IMR-90 (cell line): Measurements from ENCODE around the gene PLCG2. TPM values are rescaled to one million over a fixed set of nuclear protein-coding genes. Genes with fewer than 3 reads are reported as not detected.
"Not testable (repeated sequence)": the region's sequence is repeated elsewhere in the genome, so short reads cannot be mapped to it uniquely, and the experiment has no call there.

Experiments used
- ATAC-seq: fragments of 200-7000 bp; cut with Tn5 transposase; 2 replicates; pipeline ENCODE4 v1.9.1; 2020; ENCODE audit warnings: low read depth, mild to moderate bottlenecking, moderate library complexity
- BruUV-seq: library from RNA; stranded (reverse); fragments of 400-500 nt; replicated peaks from 2 replicates; lab custom pipeline; 2021; lab: Mats Ljungman, UMichigan
- CTCF ChIA-PET: fragments of 300-600 bp; formaldehyde crosslinking; extraction: SDS; loops from one replicate; lab custom pipeline; 2021; ENCODE audit warnings: antibody characterized with exemption; lab: Yijun Ruan, JAX
- POLR2A ChIA-PET: fragments of 300-600 bp; sonication (Branson Sonifier 250); formaldehyde crosslinking; loops from one replicate; lab custom pipeline; 2022; ENCODE audit warnings: antibody characterized with exemption; ENCODE audit not compliant: unreplicated experiment; lab: Charles Lee
- DNase-seq: peaks from one replicate; pipeline ENCODE4 v3.0.0; 2013
- H2AFZ ChIP-seq: replicated peaks from 2 replicates; pipeline ENCODE3; 2013; ENCODE audit warnings: low read length, mild to moderate bottlenecking; ENCODE audit not compliant: poor library complexity
- H2AK5ac ChIP-seq: 2 replicates; pipeline ENCODE4 v1.6.1; 2013; ENCODE audit warnings: low read depth, low read length, inconsistent platforms
- H2AK9ac ChIP-seq: replicated peaks from 2 replicates; pipeline ENCODE3; 2013; ENCODE audit warnings: mild to moderate bottlenecking, low read depth, low read length, moderate library complexity; ENCODE audit not compliant: poor library complexity
- H2BK120ac ChIP-seq: 2 replicates; pipeline ENCODE4 v1.6.1; 2013; ENCODE audit warnings: low read depth, low read length, inconsistent platforms
- H2BK15ac ChIP-seq: 3 replicates; pipeline ENCODE4 v1.6.1; 2013; ENCODE audit warnings: low read depth, low read length, inconsistent platforms
- H2BK20ac ChIP-seq: 2 replicates; pipeline ENCODE4 v1.6.1; 2013; ENCODE audit warnings: low read depth, mild to moderate bottlenecking, inconsistent platforms, low read length, moderate library complexity
- H2BK5ac ChIP-seq: 2 replicates; pipeline ENCODE4 v1.6.1; 2013; ENCODE audit warnings: mild to moderate bottlenecking, low read depth, low read length, inconsistent platforms; ENCODE audit not compliant: poor library complexity, severe bottlenecking
- H3K14ac ChIP-seq: replicated peaks from 2 replicates; pipeline ENCODE4 v1.6.1; 2013; ENCODE audit warnings: low read depth, low read length, inconsistent platforms
- H3K18ac ChIP-seq: 2 replicates; pipeline ENCODE4 v1.6.1; 2013; ENCODE audit warnings: low read depth, low read length, control low read depth
- H3K23ac ChIP-seq: 2 replicates; pipeline ENCODE4 v1.6.1; 2013; ENCODE audit warnings: low read depth, low read length, inconsistent platforms
- H3K27ac ChIP-seq: 2 replicates; pipeline ENCODE4 v1.5.1; 2013; ENCODE audit warnings: mild to moderate bottlenecking, control low read depth, low read length; ENCODE audit not compliant: insufficient read depth
- H3K27me3 ChIP-seq: 2 replicates; pipeline ENCODE4 v1.6.1; 2013; ENCODE audit warnings: low read length; ENCODE audit not compliant: control insufficient read depth, insufficient read depth
- H3K36me3 ChIP-seq: 2 replicates; pipeline ENCODE4 v1.6.1; 2013; ENCODE audit warnings: low read length, mixed read lengths; ENCODE audit not compliant: control insufficient read depth, insufficient read depth
- H3K4ac ChIP-seq: 2 replicates; pipeline ENCODE4 v1.6.1; 2013; ENCODE audit warnings: low read depth, low read length, inconsistent platforms
- H3K4me1 ChIP-seq: 2 replicates; pipeline ENCODE4 v1.6.1; 2013; ENCODE audit warnings: low read length, mixed read lengths; ENCODE audit not compliant: control insufficient read depth, insufficient read depth
- H3K4me2 ChIP-seq: 2 replicates; pipeline ENCODE4 v1.6.1; 2013; ENCODE audit warnings: low read depth, mild to moderate bottlenecking, control low read depth, low read length, moderate library complexity
- H3K4me3 ChIP-seq: 2 replicates; pipeline ENCODE4 v1.5.1; 2013; ENCODE audit warnings: low read depth, mild to moderate bottlenecking, control low read depth, low read length, moderate library complexity; ENCODE audit not compliant: insufficient read depth
- H3K56ac ChIP-seq: 2 replicates; pipeline ENCODE4 v1.6.1; 2013; ENCODE audit warnings: low read length, inconsistent platforms; ENCODE audit not compliant: insufficient read depth; ENCODE audit errors: extremely low read depth
- H3K79me1 ChIP-seq, 2 experiments: 2 replicates each; pipeline ENCODE4 v1.6.1; 2013; ENCODE audit warnings: low read length in 2 of 2, inconsistent platforms in 1 of 2, low read depth in 1 of 2
- H3K9ac ChIP-seq: 2 replicates; pipeline ENCODE4 v1.6.1; 2013; ENCODE audit warnings: low read depth, low read length, control low read depth
- H3K9me1 ChIP-seq: 2 replicates; pipeline ENCODE4 v1.6.1; 2013; ENCODE audit warnings: low read length, inconsistent platforms; ENCODE audit not compliant: insufficient read depth
- H3K9me3 ChIP-seq: 2 replicates; pipeline ENCODE4 v1.6.1; 2013; ENCODE audit warnings: low read length; ENCODE audit not compliant: control insufficient read depth, insufficient read depth
- H4K20me1 ChIP-seq: 2 replicates; pipeline ENCODE4 v1.6.1; 2013; ENCODE audit warnings: low read length, inconsistent platforms; ENCODE audit not compliant: insufficient read depth
- H4K5ac ChIP-seq: 2 replicates; pipeline ENCODE4 v1.6.1; 2013; ENCODE audit warnings: mild to moderate bottlenecking, low read depth, low read length, control low read depth
- H4K8ac ChIP-seq, 2 experiments: 2 replicates each; pipeline ENCODE4 v1.6.1; 2013; ENCODE audit warnings: low read depth in 2 of 2, low read length in 2 of 2, control low read depth in 1 of 2, inconsistent platforms in 1 of 2
- H4K91ac ChIP-seq: 2 replicates; pipeline ENCODE4 v1.6.1; 2013; ENCODE audit warnings: low read depth, low read length, inconsistent platforms; ENCODE audit not compliant: insufficient read depth
- CEBPB ChIP-seq: IDR thresholded peaks from 2 replicates; pipeline ENCODE4 v1.6.1; 2012; ENCODE audit warnings: low read depth, low read length, improper control_type of control experiment
- CHD1 ChIP-seq: IDR thresholded peaks from 2 replicates; pipeline ENCODE4 v1.6.1; 2012; ENCODE audit warnings: low read depth, low read length, improper control_type of control experiment
- FOS ChIP-seq: fragments of 150-350 bp; IDR thresholded peaks from 2 replicates; pipeline ENCODE4 v1.6.1; 2016; ENCODE audit warnings: low read depth, low read length
- MAFK ChIP-seq: IDR thresholded peaks from 2 replicates; pipeline ENCODE4 v1.6.1; 2012; ENCODE audit warnings: low read depth, low read length, improper control_type of control experiment
- POLR2A ChIP-seq: IDR thresholded peaks from 2 replicates; pipeline ENCODE4 v1.6.1; 2012; ENCODE audit warnings: mild to moderate bottlenecking, low read depth, low read length
- WGBS, 2 experiments: methylation state at CpG; one replicate each; pipeline versions ENCODE4 v1.1.5 to v1.1.7; 2013; ENCODE audit warnings: missing lambda C conversion rate in 2 of 2; ENCODE audit not compliant: insufficient read length in 1 of 2; ENCODE audit errors: extremely low coverage in 2 of 2; 5-methylcytosine and 5-hydroxymethylcytosine counted together
- dilution Hi-C: fragments of 300-500 bp; cut with HindIII; formaldehyde crosslinking; loops from one replicate; pipeline ENCODE4 v1.14.3; 2018; ENCODE audit warnings: low sequenced_read_pairs; ENCODE audit not compliant: unreplicated experiment
- in situ Hi-C: fragments of 300-500 bp; cut with MboI; formaldehyde crosslinking; loops from 3 replicates; pipeline ENCODE4 v1.14.3; 2019; ENCODE audit warnings: low sequenced_read_pairs, inconsistent platforms, mixed read lengths
- intact Hi-C: fragments of 100-400 bp; cut with micrococcal nuclease; formaldehyde crosslinking; loops from 2 replicates; pipeline ENCODE4 v1.10.0; 2022
- polyA plus RNA-seq, 3 experiments: library from polyadenylated mRNA; depleted of rRNA; stranded (reverse); fragments of >200 nt; gene quantifications; 2 replicates each; pipeline ENCODE4 v1.2.3, GENCODE V29; 2012; ENCODE audit warnings: low replicate concordance in 1 of 3
- total RNA-seq: library from RNA; depleted of rRNA; stranded (reverse); fragments of >200 nt; gene quantifications from 2 replicates; pipeline ENCODE4 v1.2.3, GENCODE V29; 2012
- TF ChIP-seq, protein P1 (sequence below): fragments of 150-350 bp; IDR thresholded peaks from 2 replicates; pipeline ENCODE4 v1.6.1; 2016; ENCODE audit warnings: low read depth, mild to moderate bottlenecking, low read length, moderate library complexity, borderline replicate concordance

The PLCG2 gene
- total and polyA plus RNA-seq, 2 of the 4 experiments (the other 2 are of a cell fraction): 0.14 to 0.18 TPM

GRCh38 chr16:81758376-81758775 is 20.7 kb upstream of the PLCG2 start:
- H2BK120ac ChIP-seq: no peak overlapping the region
- no peaks in the 10 kb centered on the region for H3K9me3 ChIP-seq
- dilution Hi-C loops: no loop called here
- ChIA-PET CTCF (interaction anchor here (0.6 kb wide), 1 partner anchor 421 kb away, joined by 4 read pairs; no protein-coding TSS in a partner anchor), POLR2A (no interaction called here)
- H2BK20ac ChIP-seq: no peak overlapping the region
- H2BK15ac ChIP-seq: no peak overlapping the region
- DNase-seq (peak; percentile 9), ATAC-seq (no peak)
- H4K5ac ChIP-seq: no peak overlapping the region
- intact Hi-C loops: no loop called here
- no peak overlapping the region for H3K4ac ChIP-seq
- H3K79me1 ChIP-seq: no peaks in the 10 kb centered on the region
- H3K4me3 ChIP-seq: no peak overlapping the region
- no peaks in the 10 kb centered on the region for H4K20me1 ChIP-seq
- H3K23ac ChIP-seq: no peak overlapping the region
- no peak overlapping the region for H3K27ac ChIP-seq
- no peak overlapping the region for H3K18ac ChIP-seq
- H2AK5ac ChIP-seq: no peak overlapping the region
- H3K9ac ChIP-seq: no peak overlapping the region
- no peak overlapping the region for H2AK9ac ChIP-seq
- WGBS, 2 experiments: no CpG with 5 or more reads among the region's 2 CpGs
- BruUV-seq: no TSS peak
- H2AFZ ChIP-seq: no peak overlapping the region
- no peak for TF ChIP-seq CEBPB
- TF ChIP-seq FOS: no peak
- TF ChIP-seq, protein P1, sequence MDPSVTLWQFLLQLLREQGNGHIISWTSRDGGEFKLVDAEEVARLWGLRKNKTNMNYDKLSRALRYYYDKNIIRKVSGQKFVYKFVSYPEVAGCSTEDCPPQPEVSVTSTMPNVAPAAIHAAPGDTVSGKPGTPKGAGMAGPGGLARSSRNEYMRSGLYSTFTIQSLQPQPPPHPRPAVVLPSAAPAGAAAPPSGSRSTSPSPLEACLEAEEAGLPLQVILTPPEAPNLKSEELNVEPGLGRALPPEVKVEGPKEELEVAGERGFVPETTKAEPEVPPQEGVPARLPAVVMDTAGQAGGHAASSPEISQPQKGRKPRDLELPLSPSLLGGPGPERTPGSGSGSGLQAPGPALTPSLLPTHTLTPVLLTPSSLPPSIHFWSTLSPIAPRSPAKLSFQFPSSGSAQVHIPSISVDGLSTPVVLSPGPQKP: no peak
- TF ChIP-seq POLR2A: no peak
- TF ChIP-seq MAFK: no peak
- TF ChIP-seq CHD1: no peak
- H3K9me1 ChIP-seq: no peaks in the 10 kb centered on the region
- H3K27me3 ChIP-seq: peaks cover 6% of the 10 kb centered on the region; the same call in 1 of the 2 replicates
- H4K8ac ChIP-seq: no peak overlapping the region
- no peak overlapping the region for H4K91ac ChIP-seq
- H3K56ac ChIP-seq: no peak overlapping the region
- no peak overlapping the region for H3K4me2 ChIP-seq
- H3K14ac ChIP-seq: no peak overlapping the region
- H3K36me3 ChIP-seq: no peaks in the 10 kb centered on the region
- no peaks in the 10 kb centered on the region for H3K4me1 ChIP-seq
- in situ Hi-C loops: no loop called here
- H2BK5ac ChIP-seq: no peak overlapping the region

- in situ Hi-C loops, H3K18ac ChIP-seq, H3K9me3 ChIP-seq, H3K79me1 ChIP-seq, H3K9ac ChIP-seq, H2BK20ac ChIP-seq, H2AFZ ChIP-seq, H3K4ac ChIP-seq, H4K91ac ChIP-seq, CTCF ChIA-PET, intact Hi-C loops, H3K36me3 ChIP-seq, H2AK9ac ChIP-seq, H3K4me2 ChIP-seq, H2BK120ac ChIP-seq, H3K23ac ChIP-seq, H4K5ac ChIP-seq, dilution Hi-C loops, ATAC-seq, H3K27ac ChIP-seq, DNase-seq, BruUV-seq, H2AK5ac ChIP-seq, POLR2A ChIA-PET, H4K20me1 ChIP-seq, H3K4me1 ChIP-seq, H3K56ac ChIP-seq, H3K9me1 ChIP-seq, H3K4me3 ChIP-seq, H3K14ac ChIP-seq, H2BK5ac ChIP-seq, H4K8ac ChIP-seq, H2BK15ac ChIP-seq: not testable (repeated sequence)
- no CpG with 5 or more reads among the region's 4 CpGs for WGBS, 2 experiments
- peaks cover 15% of the 10 kb centered on the region for H3K27me3 ChIP-seq
Measured at GRCh38 chr16:81762322-81762721, 16.8 kb upstream of the PLCG2 start.
